ENCODE data around the gene RPL18. TPM values are rescaled to one million over a fixed set of nuclear protein-coding genes. Genes with fewer than 3 reads are reported as not detected.
A peak's percentile ranks its signal among the peaks of the same experiment; 100 is the strongest.

Gene RPL18
- total and polyA plus RNA-seq, 4 donors: 276 to 830 (median 586) TPM

DNA sequence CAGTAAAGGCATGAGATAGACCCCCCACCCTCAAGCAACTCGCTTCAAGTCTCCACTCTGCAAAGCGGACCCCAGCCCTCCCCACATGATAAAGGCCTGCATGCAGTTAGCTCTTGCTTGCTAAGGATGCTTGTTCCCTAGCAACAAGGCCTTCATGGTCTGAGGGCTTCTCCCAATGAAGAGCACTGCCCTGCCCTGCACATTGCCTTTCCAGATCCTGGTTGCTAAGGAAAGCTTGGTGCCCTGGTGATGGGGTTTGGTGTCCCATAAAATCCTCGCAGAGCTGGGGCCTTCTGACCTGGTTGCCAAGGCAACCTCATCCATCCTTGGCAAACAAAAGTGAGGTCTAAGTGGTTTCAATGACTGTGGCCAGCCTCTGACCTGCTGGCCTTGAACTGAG, 12.2 kb upstream of the RPL18 start:
- DNase-seq (ENCODE audit: low spot score): peak; percentile 33
- H3K36me3 ChIP-seq (ENCODE audit: control insufficient read depth in 4 of 4, insufficient read depth in 3 of 4, low read depth in 1 of 4, low read length in 3 of 4): peaks cover 0 to 7% (median 1%) of the 10 kb centered on the region in 4 donors
- H3K9me3 ChIP-seq (ENCODE audit: control insufficient read depth in 4 of 4, low read length in 3 of 4): no peaks in the 10 kb centered on the region
- 72% methylated on average over 3 of the region's 3 CpGs for WGBS
- TF ChIP-seq RXRA (IDR thresholded peaks at IDR 0.05): no peak
- TF ChIP-seq ZBTB33 (IDR thresholded peaks at IDR 0.05): no peak
- no peak for TF ChIP-seq GABPA (IDR thresholded peaks at IDR 0.05 in 1 of 2, conservative IDR thresholded peaks at IDR 0.05 in 1 of 2)
- TF ChIP-seq, protein P1, sequence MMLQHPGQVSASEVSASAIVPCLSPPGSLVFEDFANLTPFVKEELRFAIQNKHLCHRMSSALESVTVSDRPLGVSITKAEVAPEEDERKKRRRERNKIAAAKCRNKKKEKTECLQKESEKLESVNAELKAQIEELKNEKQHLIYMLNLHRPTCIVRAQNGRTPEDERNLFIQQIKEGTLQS (IDR thresholded peaks at IDR 0.05): no peak
- no peak for TF ChIP-seq SP1 (IDR thresholded peaks at IDR 0.05)
- no peak for TF ChIP-seq REST (IDR thresholded peaks at IDR 0.05)
- no peak for TF ChIP-seq TAF1 (conservative IDR thresholded peaks at IDR 0.05)
- no peak for TF ChIP-seq EGR1 (IDR thresholded peaks at IDR 0.05; ENCODE audit: low read depth in 2 of 2)
- no peak for TF ChIP-seq NR2F2 (IDR thresholded peaks at IDR 0.05)
- TF ChIP-seq JUND (IDR thresholded peaks at IDR 0.05): no peak
- TF ChIP-seq HNF4A (conservative IDR thresholded peaks at IDR 0.05): no peak
- TF ChIP-seq, protein P2, sequence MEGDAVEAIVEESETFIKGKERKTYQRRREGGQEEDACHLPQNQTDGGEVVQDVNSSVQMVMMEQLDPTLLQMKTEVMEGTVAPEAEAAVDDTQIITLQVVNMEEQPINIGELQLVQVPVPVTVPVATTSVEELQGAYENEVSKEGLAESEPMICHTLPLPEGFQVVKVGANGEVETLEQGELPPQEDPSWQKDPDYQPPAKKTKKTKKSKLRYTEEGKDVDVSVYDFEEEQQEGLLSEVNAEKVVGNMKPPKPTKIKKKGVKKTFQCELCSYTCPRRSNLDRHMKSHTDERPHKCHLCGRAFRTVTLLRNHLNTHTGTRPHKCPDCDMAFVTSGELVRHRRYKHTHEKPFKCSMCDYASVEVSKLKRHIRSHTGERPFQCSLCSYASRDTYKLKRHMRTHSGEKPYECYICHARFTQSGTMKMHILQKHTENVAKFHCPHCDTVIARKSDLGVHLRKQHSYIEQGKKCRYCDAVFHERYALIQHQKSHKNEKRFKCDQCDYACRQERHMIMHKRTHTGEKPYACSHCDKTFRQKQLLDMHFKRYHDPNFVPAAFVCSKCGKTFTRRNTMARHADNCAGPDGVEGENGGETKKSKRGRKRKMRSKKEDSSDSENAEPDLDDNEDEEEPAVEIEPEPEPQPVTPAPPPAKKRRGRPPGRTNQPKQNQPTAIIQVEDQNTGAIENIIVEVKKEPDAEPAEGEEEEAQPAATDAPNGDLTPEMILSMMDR (IDR thresholded peaks at IDR 0.05; ENCODE audit: low read depth, low read length, missing input control): no peak
- TF ChIP-seq FOXA1 (IDR thresholded peaks at IDR 0.05): no peak
- TF ChIP-seq HNF4G (IDR thresholded peaks at IDR 0.05): no peak
- TF ChIP-seq FOXA2 (IDR thresholded peaks at IDR 0.05): no peak
- no peak for TF ChIP-seq RAD21 (IDR thresholded peaks at IDR 0.05)
- no peaks in the 10 kb centered on the region for H3K27me3 ChIP-seq (ENCODE audit: control insufficient read depth in 4 of 4, insufficient read depth in 4 of 4, low read length in 3 of 4)
- H3K27ac ChIP-seq (ENCODE audit: low read depth in 1 of 2, low read length in 2 of 2): peak overlapping the region in 1 of 2 donors; percentile 40
- no peak overlapping the region for H3K4me3 ChIP-seq (ENCODE audit: low read depth in 1 of 3, low read length in 3 of 3)
- H3K4me1 ChIP-seq (ENCODE audit: control insufficient read depth in 4 of 4, insufficient read depth in 4 of 4, low read length in 3 of 4): peaks cover 22 to 66% (median 39%) of the 10 kb centered on the region in 4 donors
- H3K9ac ChIP-seq (ENCODE audit: low read depth in 1 of 2, low read length in 2 of 2): no peak overlapping the region
